Measurements from ENCODE around the gene NOP53.
A peak's percentile ranks its signal among the peaks of the same experiment; 100 is the strongest.

DNA sequence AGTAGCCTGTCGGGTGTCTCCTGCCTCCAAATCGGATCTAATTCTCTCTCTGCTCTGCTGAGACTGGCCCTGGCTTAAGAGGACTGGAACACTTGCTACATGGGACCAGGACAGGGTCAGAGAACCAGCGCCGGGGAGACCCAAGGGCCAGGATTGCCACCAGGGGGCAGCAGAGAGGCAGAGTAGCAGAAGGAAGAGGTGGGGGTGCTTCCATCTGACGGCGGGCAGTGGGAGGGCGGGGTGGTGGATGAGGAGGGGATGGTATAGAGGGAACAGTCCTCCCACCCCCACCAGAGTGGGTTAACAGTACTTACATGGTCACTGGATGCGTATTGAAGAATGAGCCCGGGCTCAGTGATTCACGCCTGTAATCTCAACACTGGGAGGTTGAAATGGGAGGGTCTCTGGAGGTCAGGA, 45.1 kb downstream of the NOP53 start:
- TF ChIP-seq, protein P1, sequence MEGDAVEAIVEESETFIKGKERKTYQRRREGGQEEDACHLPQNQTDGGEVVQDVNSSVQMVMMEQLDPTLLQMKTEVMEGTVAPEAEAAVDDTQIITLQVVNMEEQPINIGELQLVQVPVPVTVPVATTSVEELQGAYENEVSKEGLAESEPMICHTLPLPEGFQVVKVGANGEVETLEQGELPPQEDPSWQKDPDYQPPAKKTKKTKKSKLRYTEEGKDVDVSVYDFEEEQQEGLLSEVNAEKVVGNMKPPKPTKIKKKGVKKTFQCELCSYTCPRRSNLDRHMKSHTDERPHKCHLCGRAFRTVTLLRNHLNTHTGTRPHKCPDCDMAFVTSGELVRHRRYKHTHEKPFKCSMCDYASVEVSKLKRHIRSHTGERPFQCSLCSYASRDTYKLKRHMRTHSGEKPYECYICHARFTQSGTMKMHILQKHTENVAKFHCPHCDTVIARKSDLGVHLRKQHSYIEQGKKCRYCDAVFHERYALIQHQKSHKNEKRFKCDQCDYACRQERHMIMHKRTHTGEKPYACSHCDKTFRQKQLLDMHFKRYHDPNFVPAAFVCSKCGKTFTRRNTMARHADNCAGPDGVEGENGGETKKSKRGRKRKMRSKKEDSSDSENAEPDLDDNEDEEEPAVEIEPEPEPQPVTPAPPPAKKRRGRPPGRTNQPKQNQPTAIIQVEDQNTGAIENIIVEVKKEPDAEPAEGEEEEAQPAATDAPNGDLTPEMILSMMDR (conservative IDR thresholded peaks at IDR 0.05; ENCODE audit: low read length) = peak; percentile 92
- TF ChIP-seq EZH2phosphoT487 (IDR thresholded peaks at IDR 0.05; ENCODE audit: borderline replicate concordance, low read depth, low read length) = no peak

All from OCI-LY7 (cell line).